Tibial artery (tissue), 4 donors: ENCODE measurements around the gene TMEM213.

ENCODE experiments used
- DNase-seq, 2 donors: peaks; one replicate each; pipeline ENCODE4 v3.0.0-alpha.2; 2019
- H3K27ac ChIP-seq, 2 donors: fragments of 200-600 bp; sonication (generic) in 1 of 2; 1 replicate in 1 of 2; 2 replicates in 1 of 2; pipeline ENCODE4 v1.5.1; 2018 to 2019; ENCODE audit warnings: mild to moderate bottlenecking in 1 of 2
- H3K27me3 ChIP-seq, 2 donors: fragments of 200-600 bp; sonication (generic) in 1 of 2; one replicate each; pipeline versions ENCODE4 v1.5.1 to v1.6.0; 2016 to 2019
- H3K36me3 ChIP-seq, 3 donors: fragments of 200-600 bp; sonication (generic) in 2 of 3; one replicate each; pipeline ENCODE4 v1.5.1; 2016 to 2019; ENCODE audit warnings: mild to moderate bottlenecking in 2 of 3
- H3K4me1 ChIP-seq, 4 donors: fragments of 200-600 bp; sonication (generic) in 2 of 4; 1 replicate in 3 of 4; 2 replicates in 1 of 4; pipeline ENCODE4 v1.5.1; 2016 to 2019
- H3K4me3 ChIP-seq, 2 donors: fragments of 200-600 bp; sonication (generic) in 1 of 2; 1 replicate in 1 of 2; 2 replicates in 1 of 2; pipeline ENCODE4 v1.5.1; 2018 to 2019; ENCODE audit warnings: mild to moderate bottlenecking in 2 of 2
- H3K9me3 ChIP-seq, 3 donors: fragments of 200-600 bp; sonication (generic) in 1 of 3; one replicate each; pipeline ENCODE4 v1.5.1; 2016 to 2019
- CTCF ChIP-seq, 2 experiments: fragments of 200-600 bp in 1 of 2; fragments of 450-650 bp in 1 of 2; IDR thresholded peaks; one replicate each; pipeline ENCODE4 v1.5.1; 2017 to 2019; ENCODE audit warnings: antibody characterized with exemption in 2 of 2, mild to moderate bottlenecking in 1 of 2, moderate library complexity in 1 of 2
- intact Hi-C: fragments of 100-400 bp; cut with DNase I; formaldehyde crosslinking; loops from one replicate; pipeline ENCODE4 v1.15.0; 2023; ENCODE audit warnings: low total_unique reads

TMEM213 gene

DNA sequence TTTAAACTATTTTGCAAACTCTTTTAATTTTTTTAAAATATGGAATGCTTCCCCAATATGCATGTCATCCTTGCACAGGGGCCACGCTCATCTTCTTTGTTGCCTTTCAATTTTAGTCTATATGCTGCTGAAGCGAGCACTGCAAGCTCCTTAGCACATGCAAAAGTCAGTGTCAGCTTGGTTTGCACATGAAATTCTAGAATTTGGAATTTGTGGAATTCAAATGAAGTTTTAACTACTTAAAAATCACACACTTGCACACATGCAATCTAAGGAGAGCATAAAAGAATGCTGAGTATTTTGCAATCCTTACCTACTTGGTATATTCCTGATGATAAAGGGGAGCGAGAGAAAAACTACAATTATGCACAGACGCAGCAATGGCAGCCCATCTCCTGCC is 78.5 kb downstream of the TMEM213 start:
- Histone ChIP-seq H3K4me3 (no peak overlapping the region), H3K27me3 (no peaks in the 10 kb centered on the region), H3K9me3 (no peaks in the 10 kb centered on the region), H3K4me1 (no peaks in the 10 kb centered on the region), H3K27ac (no peak overlapping the region), H3K36me3 (no peaks in the 10 kb centered on the region)
- intact Hi-C loops, result no loop called here
- no peak for DNase-seq
- no peak for TF ChIP-seq CTCF (IDR thresholded peaks at IDR 0.05)

DNA sequence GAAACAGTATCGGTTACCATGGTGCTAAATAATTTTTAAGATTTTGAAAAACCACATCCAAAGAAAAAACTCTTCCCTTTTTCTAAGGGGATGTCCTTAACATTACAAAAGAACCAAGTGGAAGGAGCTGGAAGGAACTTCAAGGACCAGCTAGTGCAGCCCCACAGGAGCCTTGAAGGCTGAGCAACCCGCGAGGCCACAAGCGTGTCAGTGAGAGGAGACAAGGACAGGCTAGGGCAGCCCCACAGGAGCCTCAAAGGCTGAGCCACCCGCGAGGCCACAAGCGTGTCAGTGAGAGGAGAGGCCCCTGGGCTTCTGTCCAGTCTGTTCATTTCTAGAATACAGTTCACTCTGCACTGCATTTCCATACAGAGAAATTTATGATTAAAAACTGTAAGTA is 80.3 kb downstream of the TMEM213 start:
- no peaks in the 10 kb centered on the region for H3K27me3 ChIP-seq
- TF ChIP-seq CTCF (IDR thresholded peaks at IDR 0.05), result no peak
- DNase-seq, result no peak

DNA sequence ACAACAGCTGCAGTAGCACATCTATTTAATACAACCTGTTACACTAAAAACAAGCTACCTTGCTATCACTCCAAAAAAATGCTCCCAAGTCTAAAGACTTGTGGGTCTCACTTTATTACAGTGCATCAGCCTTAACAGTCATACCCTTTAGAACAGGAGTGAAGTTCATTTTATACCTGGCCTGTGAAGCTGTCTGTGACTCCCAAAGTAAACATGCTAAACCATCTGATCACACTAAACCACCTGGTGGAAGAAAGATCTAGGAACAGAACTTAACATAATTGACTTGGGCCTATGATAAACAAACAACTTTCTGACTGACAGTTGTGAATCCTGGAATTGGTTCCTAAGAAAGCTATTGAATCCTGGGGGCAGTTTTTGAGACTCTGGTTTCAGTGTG is 81.1 kb downstream of the TMEM213 start:
- no peaks in the 10 kb centered on the region for H3K4me1 ChIP-seq
- no peak for TF ChIP-seq CTCF (IDR thresholded peaks at IDR 0.05)
- no peaks in the 10 kb centered on the region for H3K9me3 ChIP-seq
- H3K27me3 ChIP-seq, result no peaks in the 10 kb centered on the region
- H3K4me3 ChIP-seq, result no peak overlapping the region
- no peak overlapping the region for H3K27ac ChIP-seq
- intact Hi-C loops, result no loop called here
- H3K36me3 ChIP-seq, result no peaks in the 10 kb centered on the region
- DNase-seq, result no peak

More for the DNA sequence above, 80.3 kb downstream of the TMEM213 start:
- H3K4me1 ChIP-seq, result no peaks in the 10 kb centered on the region
- no peak overlapping the region for H3K4me3 ChIP-seq
- no peak overlapping the region for H3K27ac ChIP-seq
- intact Hi-C loops, result no loop called here
- H3K36me3 ChIP-seq, result no peaks in the 10 kb centered on the region
- no peaks in the 10 kb centered on the region for H3K9me3 ChIP-seq

- Histone ChIP-seq H3K36me3 (no peaks in the 10 kb centered on the region), H3K9me3 (no peaks in the 10 kb centered on the region), H3K27ac (no peak overlapping the region), H3K27me3 (no peaks in the 10 kb centered on the region), H3K4me3 (no peak overlapping the region), H3K4me1 (no peaks in the 10 kb centered on the region)
- no peak for TF ChIP-seq CTCF (IDR thresholded peaks at IDR 0.05)
- intact Hi-C loops, result no loop called here
- no peak for DNase-seq
Observed at GRCh38 chr7:138879356-138879755, 81.6 kb downstream of the TMEM213 start.

GRCh38 chr7:138880881-138881578 is 83.2 kb downstream of the TMEM213 start:
- Histone ChIP-seq H3K36me3 (no peaks in the 10 kb centered on the region), H3K27me3 (no peaks in the 10 kb centered on the region), H3K4me3 (no peak overlapping the region), H3K27ac (no peak overlapping the region), H3K4me1 (no peaks in the 10 kb centered on the region), H3K9me3 (no peaks in the 10 kb centered on the region)
- no peak for TF ChIP-seq CTCF (IDR thresholded peaks at IDR 0.05)
- peak in 1 of 2 donors; percentile 45 for DNase-seq
- intact Hi-C loops, result loop anchor here (10.0 kb wide), 1 partner anchor 194 kb away; no protein-coding TSS in a partner anchor
